GM12801 (cell line): Measurements from ENCODE around the gene CFAP92.

ENCODE experiments used
- TF ChIP-seq, protein P1 (sequence below): IDR thresholded peaks from one replicate; pipeline ENCODE4 v1.5.1; 2011; ENCODE audit warnings: control low read depth; ENCODE audit not compliant: insufficient read length; ENCODE audit errors: extremely low read depth

Gene CFAP92

DNA sequence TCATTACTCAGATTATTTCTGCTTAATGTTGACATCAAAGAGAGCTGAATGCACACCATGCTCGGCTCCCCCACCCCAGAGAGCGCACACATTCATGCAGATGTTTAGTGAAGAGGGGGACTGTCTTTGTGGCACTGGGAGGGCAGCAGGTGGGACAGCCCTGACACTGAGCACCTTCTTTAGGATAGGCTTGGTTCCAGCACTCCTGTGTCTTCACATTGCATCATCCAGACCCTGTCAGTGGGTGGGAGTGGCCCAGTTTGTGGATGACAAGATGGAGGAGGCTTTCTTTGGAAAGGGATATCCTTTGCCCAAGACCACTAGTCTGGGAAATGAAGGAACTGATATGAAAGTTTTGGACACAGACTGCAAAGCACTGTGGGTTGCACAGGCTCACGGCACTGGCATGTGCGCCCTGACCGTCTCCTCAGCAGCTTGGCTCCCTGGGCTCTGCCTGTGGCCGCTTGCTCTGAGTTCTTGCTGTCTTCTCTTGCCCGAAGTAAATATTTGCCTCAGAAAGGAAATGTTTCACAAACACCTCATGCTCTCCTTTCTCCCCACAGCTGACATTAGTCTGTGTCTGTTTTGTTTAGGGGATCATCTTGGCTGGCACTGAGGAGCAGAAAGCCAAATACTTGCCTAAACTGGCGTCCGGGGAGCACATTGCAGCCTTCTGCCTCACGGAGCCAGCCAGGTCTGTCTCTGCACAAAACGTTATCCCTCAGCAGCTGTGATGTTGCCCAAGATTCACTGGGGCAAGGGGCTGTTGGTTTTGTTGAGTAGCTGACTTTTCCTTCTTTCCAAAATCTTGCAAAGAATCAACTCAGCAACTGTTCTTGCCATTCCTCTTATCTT is 97.8 kb downstream of the CFAP92 start:
- TF ChIP-seq, protein P1, sequence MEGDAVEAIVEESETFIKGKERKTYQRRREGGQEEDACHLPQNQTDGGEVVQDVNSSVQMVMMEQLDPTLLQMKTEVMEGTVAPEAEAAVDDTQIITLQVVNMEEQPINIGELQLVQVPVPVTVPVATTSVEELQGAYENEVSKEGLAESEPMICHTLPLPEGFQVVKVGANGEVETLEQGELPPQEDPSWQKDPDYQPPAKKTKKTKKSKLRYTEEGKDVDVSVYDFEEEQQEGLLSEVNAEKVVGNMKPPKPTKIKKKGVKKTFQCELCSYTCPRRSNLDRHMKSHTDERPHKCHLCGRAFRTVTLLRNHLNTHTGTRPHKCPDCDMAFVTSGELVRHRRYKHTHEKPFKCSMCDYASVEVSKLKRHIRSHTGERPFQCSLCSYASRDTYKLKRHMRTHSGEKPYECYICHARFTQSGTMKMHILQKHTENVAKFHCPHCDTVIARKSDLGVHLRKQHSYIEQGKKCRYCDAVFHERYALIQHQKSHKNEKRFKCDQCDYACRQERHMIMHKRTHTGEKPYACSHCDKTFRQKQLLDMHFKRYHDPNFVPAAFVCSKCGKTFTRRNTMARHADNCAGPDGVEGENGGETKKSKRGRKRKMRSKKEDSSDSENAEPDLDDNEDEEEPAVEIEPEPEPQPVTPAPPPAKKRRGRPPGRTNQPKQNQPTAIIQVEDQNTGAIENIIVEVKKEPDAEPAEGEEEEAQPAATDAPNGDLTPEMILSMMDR = no peak

DNA sequence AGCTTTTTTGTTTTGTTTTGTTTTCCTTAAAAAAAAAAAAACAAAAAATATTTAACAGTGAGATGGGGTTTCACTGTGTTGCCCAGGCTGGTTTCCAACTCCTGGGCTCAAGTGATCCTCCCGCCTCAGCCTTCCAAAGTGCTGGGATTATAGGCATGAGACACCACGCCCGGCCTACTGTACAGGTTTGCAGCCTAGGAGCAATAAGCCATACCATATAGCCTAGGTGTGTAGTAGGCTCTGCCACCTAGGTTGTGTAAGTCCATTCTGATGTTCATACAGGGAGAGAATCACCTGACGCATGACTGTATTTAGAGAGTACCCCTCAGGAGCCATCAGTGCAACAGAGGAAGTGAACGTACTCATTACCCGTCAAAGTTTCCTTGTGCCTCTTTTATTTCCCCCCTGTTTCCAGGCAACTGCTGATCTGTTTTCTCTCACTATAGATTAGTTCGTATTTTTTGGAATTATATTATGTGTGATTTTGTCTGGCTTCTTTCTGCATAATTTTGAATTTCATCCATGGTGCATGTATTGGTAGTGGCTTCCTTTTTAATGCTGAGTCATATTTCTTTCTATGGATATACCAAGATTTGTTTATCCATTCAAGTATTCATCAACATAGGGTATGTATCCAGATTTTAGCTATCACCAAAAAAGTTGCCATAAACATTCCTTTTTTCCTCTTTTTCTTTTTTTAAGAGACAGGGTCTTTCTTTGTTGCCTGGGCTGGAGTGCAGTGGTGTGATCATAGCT is 104.6 kb downstream of the CFAP92 start:
- TF ChIP-seq, protein P1 = no peak

DNA sequence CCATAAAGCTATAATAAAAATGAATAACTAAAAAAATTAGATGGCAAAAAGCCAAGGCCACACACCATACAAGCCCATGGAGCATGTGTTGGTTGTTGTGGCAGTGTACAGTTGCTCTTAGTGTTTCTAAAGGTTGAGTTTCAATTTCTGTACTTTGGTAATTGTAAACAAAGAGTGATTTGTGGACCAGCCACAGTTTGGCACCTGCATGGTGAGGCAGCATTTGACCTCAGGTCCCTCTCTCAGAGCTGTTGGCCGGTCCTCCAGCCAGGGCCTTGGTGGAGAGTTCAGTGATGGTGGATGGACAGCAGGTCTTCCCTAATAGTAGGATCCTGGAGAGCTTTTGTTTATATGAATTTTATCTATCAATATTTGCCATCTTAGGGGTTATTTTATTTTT is 108.9 kb downstream of the CFAP92 start:
- TF ChIP-seq, protein P1 = no peak

DNA sequence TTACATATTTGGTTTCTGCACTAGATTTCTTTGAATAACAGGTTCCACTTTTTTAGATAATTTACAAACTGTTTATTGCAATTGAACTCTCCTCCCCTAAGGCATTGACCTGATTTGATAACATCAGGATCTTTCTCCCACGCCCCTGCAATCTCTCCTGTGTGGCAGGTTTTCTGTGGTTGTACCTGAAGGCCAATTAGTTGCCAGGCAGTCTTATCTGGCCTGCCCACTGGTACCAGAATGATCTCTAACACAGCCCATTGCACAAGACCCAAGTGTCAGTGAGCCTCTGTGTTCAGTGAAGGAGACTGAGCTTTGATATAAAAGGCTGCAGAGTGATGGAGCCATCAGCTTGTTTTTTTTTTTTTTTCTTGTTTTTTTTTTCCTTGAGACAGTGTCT is 111.2 kb downstream of the CFAP92 start:
- TF ChIP-seq, protein P1 = no peak

DNA sequence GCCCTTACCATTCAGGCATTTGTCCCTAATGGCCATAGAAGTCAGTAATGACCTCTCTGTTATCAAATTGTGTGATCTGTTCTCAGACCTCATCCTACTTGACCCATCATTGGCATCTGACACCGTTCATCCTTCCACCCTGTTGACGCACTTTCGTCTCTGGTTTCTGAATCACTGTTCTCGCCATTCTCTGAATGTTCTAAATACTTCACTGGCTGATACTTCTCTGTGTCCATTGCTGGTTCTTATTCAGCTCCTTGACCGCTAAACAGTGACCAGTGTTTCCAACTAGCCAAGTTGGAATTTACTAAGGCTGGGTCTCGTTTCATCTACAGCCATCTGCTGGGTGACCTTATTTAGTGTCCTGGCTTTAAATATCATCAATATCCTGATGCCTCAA is 112.3 kb downstream of the CFAP92 start:
- TF ChIP-seq, protein P1 = no peak

DNA sequence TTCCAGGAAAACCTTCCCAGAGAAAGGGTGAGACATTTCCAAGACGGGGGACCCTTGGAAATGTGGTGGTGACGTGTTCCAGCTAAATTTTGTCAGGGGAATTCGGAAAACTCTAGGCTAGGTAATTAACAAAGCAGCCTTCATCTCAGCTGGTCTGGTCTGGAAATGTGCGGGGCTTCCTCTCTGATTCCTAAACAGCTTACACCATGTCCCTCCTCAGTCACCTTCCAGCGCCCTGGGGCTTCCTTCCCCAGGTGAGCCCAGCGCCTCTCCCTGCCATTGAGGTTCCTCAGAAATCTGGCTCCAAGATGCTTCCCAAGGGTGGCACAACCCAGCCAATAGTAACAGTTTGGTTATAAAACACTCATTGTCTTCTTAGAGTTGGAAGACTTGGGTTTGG is 113.9 kb downstream of the CFAP92 start:
- TF ChIP-seq, protein P1 = no peak

DNA sequence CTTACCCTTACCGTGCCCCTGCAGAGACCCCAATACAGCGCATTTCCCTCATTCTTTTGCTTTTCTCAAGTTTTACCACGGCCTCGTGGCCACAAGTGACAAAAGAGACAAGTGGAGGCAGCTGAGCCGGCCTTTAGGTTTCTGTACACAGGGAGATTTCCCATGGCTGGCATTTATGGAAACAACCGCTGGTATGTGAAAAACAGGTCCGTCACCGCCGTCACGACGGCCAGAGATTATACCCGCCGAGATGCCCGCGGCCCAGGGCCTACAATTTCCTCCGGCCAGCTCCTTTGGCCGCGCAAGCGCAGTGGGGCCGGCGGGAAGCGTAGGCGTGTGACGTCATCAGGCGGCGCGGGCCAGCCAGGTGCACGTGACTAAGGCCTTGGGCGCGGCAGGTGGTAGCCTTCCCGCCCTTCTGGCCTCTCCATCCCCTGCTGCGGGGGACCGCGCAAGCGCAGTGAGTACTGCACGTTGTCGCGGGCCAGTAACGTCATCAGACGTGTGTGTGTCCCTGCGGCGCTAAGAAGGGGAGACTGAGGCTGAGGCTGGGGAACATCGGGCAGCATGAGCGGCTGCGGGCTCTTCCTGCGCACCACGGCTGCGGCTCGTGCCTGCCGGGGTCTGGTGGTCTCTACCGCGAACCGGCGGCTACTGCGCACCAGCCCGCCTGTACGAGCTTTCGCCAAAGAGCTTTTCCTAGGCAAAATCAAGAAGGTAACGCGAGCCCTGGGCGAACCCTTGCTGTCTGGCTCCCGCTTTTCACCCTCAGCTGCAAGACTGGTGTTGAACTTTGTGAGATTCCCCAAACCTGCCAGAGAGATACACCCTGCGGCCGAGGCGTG is 114.5 kb downstream of the CFAP92 start, which contains the start of gene ACAD9:
TSS of gene ACAD9 (plus strand) at position 496 of the 845 bp plus-strand sequence. CDS start at position 568, 72 bp downstream.
- TF ChIP-seq, protein P1 = no peak
